ENCODE results near the gene UBE2V1. TPM values are rescaled to one million over a fixed set of nuclear protein-coding genes. Genes with fewer than 3 reads are reported as not detected.

The UBE2V1 gene
- total and polyA plus RNA-seq, 10 of the 15 experiments (the other 5 are each of a cell fraction or from before 2014, with no cell fraction given): 51.8 to 219 (median 141) TPM

DNA sequence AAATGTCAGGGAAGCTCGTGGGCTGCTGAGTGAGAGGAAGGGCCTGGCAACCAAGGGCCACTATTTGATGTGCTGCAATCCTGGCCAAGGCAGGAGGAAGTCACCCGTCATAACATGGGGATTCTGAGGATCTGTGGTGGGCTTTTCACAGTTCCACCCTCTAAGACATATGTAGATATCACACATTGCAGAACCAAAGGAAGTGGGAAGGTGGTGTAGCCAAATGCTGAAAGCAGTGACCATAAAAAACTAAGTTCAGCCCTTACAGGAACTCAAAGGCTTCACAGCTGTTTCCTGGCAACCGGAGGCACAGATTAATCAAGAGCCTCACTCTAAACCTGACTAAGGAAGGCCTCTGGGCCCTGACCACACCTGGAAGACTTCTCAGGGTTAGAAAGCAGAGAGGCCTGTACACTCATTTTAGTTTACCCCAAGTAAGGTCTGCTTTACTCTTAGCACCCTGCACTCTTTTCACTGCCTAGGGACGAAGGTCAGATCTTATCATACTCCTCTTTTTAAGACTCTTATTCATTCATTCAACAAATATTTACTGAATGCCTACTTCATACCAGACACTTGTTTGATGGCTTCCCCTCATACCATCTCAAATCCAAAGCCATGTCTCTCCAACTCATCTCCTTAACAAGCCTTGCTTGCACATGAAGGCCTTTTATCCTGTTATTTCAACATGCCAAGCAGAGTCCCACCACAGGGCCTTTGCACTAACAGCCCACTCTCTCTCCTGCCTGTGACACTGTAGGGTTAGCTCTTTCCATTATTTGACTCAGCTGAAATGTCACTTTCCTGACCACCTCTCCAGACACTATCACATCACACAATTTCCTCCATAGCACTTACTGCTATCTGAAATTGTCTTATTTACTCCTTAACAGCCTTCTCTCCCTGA is 2.6 kb downstream of the UBE2V1 start (continued):
- TF ChIP-seq PAX5 (IDR thresholded peaks at IDR 0.05; ENCODE audit: borderline replicate concordance, low read depth, low read length): peak; percentile 45; the same call in 1 of the 2 replicates
- TF ChIP-seq, protein P1, sequence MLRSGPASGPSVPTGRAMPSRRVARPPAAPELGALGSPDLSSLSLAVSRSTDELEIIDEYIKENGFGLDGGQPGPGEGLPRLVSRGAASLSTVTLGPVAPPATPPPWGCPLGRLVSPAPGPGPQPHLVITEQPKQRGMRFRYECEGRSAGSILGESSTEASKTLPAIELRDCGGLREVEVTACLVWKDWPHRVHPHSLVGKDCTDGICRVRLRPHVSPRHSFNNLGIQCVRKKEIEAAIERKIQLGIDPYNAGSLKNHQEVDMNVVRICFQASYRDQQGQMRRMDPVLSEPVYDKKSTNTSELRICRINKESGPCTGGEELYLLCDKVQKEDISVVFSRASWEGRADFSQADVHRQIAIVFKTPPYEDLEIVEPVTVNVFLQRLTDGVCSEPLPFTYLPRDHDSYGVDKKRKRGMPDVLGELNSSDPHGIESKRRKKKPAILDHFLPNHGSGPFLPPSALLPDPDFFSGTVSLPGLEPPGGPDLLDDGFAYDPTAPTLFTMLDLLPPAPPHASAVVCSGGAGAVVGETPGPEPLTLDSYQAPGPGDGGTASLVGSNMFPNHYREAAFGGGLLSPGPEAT (IDR thresholded peaks at IDR 0.05; ENCODE audit: low read depth): 0 out of 2 replicates have a peak, but pooled peaks have one; percentile 45
- no peak for TF ChIP-seq SMAD5 (IDR thresholded peaks at IDR 0.05; ENCODE audit: low read depth)
- TF ChIP-seq, protein P2, sequence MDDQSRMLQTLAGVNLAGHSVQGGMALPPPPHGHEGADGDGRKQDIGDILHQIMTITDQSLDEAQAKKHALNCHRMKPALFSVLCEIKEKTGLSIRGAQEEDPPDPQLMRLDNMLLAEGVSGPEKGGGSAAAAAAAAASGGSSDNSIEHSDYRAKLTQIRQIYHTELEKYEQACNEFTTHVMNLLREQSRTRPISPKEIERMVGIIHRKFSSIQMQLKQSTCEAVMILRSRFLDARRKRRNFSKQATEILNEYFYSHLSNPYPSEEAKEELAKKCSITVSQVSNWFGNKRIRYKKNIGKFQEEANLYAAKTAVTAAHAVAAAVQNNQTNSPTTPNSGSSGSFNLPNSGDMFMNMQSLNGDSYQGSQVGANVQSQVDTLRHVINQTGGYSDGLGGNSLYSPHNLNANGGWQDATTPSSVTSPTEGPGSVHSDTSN (IDR thresholded peaks at IDR 0.05; ENCODE audit: insufficient replicate concordance, low read depth, low read length): peak; percentile 35
- no peak for TF ChIP-seq CHD4 (IDR thresholded peaks at IDR 0.05)
- no peak for TF ChIP-seq RAD51 (IDR thresholded peaks at IDR 0.05)
- TF ChIP-seq, protein P3, sequence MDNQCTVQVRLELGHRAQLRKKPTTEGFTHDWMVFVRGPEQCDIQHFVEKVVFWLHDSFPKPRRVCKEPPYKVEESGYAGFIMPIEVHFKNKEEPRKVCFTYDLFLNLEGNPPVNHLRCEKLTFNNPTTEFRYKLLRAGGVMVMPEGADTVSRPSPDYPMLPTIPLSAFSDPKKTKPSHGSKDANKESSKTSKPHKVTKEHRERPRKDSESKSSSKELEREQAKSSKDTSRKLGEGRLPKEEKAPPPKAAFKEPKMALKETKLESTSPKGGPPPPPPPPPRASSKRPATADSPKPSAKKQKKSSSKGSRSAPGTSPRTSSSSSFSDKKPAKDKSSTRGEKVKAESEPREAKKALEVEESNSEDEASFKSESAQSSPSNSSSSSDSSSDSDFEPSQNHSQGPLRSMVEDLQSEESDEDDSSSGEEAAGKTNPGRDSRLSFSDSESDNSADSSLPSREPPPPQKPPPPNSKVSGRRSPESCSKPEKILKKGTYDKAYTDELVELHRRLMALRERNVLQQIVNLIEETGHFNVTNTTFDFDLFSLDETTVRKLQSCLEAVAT (IDR thresholded peaks at IDR 0.05): 0 out of 2 replicates have a peak, but pooled peaks have one; percentile 29
- 0 out of 2 replicates have a peak, but pooled peaks have one; percentile 37 for TF ChIP-seq MTA2 (IDR thresholded peaks at IDR 0.05; ENCODE audit: low read depth)
- 0 out of 2 replicates have a peak, but pooled peaks have one; percentile 33 for TF ChIP-seq TCF12 (IDR thresholded peaks at IDR 0.05; ENCODE audit: low read depth, low read length)
- TF ChIP-seq, protein P4, sequence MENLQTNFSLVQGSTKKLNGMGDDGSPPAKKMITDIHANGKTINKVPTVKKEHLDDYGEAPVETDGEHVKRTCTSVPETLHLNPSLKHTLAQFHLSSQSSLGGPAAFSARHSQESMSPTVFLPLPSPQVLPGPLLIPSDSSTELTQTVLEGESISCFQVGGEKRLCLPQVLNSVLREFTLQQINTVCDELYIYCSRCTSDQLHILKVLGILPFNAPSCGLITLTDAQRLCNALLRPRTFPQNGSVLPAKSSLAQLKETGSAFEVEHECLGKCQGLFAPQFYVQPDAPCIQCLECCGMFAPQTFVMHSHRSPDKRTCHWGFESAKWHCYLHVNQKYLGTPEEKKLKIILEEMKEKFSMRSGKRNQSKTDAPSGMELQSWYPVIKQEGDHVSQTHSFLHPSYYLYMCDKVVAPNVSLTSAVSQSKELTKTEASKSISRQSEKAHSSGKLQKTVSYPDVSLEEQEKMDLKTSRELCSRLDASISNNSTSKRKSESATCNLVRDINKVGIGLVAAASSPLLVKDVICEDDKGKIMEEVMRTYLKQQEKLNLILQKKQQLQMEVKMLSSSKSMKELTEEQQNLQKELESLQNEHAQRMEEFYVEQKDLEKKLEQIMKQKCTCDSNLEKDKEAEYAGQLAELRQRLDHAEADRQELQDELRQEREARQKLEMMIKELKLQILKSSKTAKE (IDR thresholded peaks at IDR 0.05; ENCODE audit: low read depth, poor library complexity, severe bottlenecking): no peak
- TF ChIP-seq ZNF622 (IDR thresholded peaks at IDR 0.05): no peak
- TF ChIP-seq POU2F2 (IDR thresholded peaks at IDR 0.05; ENCODE audit: borderline replicate concordance, low read depth, low read length): peak; percentile 18; the same call in 1 of the 3 replicates
- no peak for TF ChIP-seq ATF7 (IDR thresholded peaks at IDR 0.05; ENCODE audit: low read depth)

Data from GM12878 (cell line).